ENCODE results near the gene TUG1. TPM values are rescaled to one million over a fixed set of nuclear protein-coding genes. Genes with fewer than 3 reads are reported as not detected.

Gene TUG1
- total and polyA plus RNA-seq, 4 donors: 11.3 to 32.9 (median 18.2) TPM

DNA sequence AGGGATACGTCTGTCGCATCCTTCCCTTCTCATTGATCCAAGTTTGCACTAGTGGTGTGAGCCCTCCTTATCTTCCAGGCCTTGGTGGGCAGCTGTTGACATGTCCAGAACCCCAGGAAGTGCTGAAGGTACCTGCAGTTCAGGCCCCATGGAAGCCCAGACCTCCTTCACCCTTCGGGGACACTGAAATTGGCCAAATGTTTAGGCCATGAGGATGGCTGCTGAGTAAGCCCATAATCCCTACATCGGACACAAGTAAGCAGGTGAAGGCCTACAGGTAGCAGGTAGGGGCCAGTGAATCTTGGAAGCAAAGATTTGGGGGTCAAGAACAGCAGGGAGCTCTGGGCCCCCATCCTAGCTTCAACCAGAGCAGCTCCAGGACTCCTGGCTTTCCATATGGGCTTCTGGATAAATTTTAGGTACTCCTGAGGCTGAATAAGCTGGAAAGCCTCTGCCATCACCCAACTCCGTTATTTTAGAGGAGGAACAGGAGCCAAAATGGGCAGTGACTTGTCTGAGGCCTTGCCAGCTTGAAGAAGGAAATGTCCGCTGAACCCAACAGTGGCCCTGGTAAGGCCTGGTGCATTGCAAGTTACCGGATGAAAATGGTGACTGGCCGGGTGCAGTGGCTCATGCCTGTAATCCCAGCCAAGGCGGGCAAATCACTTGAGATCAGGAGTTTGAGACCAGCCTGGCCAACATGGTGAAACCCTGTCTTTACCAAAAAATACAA is 45.7 kb upstream of the TUG1 start:
- Histone ChIP-seq H3K4me3 (ENCODE audit: low read depth in 1 of 3, low read length in 3 of 3) (no peak overlapping the region), H3K27ac (ENCODE audit: low read depth in 1 of 2, low read length in 2 of 2) (no peak overlapping the region), H3K9me3 (ENCODE audit: control insufficient read depth in 4 of 4, low read length in 3 of 4) (no peaks in the 10 kb centered on the region), H3K4me1 (ENCODE audit: control insufficient read depth in 4 of 4, insufficient read depth in 4 of 4, low read length in 3 of 4) (peaks cover 1 to 6% (median 5%) of the 10 kb centered on the region in 4 donors), H3K27me3 (ENCODE audit: control insufficient read depth in 4 of 4, insufficient read depth in 4 of 4, low read length in 3 of 4) (no peaks in the 10 kb centered on the region), H3K36me3 (ENCODE audit: control insufficient read depth in 4 of 4, insufficient read depth in 3 of 4, low read depth in 1 of 4, low read length in 3 of 4) (peaks cover 4 to 34% (median 19%) of the 10 kb centered on the region in 4 donors), H3K9ac (ENCODE audit: low read depth in 1 of 2, low read length in 2 of 2) (no peak overlapping the region)
- TF ChIP-seq, protein P1, sequence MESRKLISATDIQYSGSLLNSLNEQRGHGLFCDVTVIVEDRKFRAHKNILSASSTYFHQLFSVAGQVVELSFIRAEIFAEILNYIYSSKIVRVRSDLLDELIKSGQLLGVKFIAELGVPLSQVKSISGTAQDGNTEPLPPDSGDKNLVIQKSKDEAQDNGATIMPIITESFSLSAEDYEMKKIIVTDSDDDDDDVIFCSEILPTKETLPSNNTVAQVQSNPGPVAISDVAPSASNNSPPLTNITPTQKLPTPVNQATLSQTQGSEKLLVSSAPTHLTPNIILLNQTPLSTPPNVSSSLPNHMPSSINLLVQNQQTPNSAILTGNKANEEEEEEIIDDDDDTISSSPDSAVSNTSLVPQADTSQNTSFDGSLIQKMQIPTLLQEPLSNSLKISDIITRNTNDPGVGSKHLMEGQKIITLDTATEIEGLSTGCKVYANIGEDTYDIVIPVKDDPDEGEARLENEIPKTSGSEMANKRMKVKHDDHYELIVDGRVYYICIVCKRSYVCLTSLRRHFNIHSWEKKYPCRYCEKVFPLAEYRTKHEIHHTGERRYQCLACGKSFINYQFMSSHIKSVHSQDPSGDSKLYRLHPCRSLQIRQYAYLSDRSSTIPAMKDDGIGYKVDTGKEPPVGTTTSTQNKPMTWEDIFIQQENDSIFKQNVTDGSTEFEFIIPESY (IDR thresholded peaks at IDR 0.05): no peak
- no peak for TF ChIP-seq NR2F2 (IDR thresholded peaks at IDR 0.05)
- no peak for TF ChIP-seq FOXA1 (IDR thresholded peaks at IDR 0.05)
- TF ChIP-seq RXRA (IDR thresholded peaks at IDR 0.05): no peak
- peak; percentile 29 for DNase-seq (ENCODE audit: low spot score)
- WGBS: 90% methylated on average over 9 of the region's 9 CpGs

- Histone ChIP-seq H3K4me3 (ENCODE audit: low read depth in 1 of 3, low read length in 3 of 3) (no peak overlapping the region), H3K9ac (ENCODE audit: low read depth in 1 of 2, low read length in 2 of 2) (no peak overlapping the region), H3K27me3 (ENCODE audit: control insufficient read depth in 4 of 4, insufficient read depth in 4 of 4, low read length in 3 of 4) (no peaks in the 10 kb centered on the region), H3K27ac (ENCODE audit: low read depth in 1 of 2, low read length in 2 of 2) (no peak overlapping the region), H3K36me3 (ENCODE audit: control insufficient read depth in 4 of 4, insufficient read depth in 3 of 4, low read depth in 1 of 4, low read length in 3 of 4) (peaks cover 4 to 53% (median 25%) of the 10 kb centered on the region in 4 donors), H3K9me3 (ENCODE audit: control insufficient read depth in 4 of 4, low read length in 3 of 4) (no peaks in the 10 kb centered on the region), H3K4me1 (ENCODE audit: control insufficient read depth in 4 of 4, insufficient read depth in 4 of 4, low read length in 3 of 4) (peaks cover 1 to 6% (median 4%) of the 10 kb centered on the region in 4 donors)
- WGBS: 94% methylated on average over 5 of the region's 5 CpGs
- TF ChIP-seq EGR1 (IDR thresholded peaks at IDR 0.05; ENCODE audit: low read depth in 2 of 2) (no peak), RXRA (IDR thresholded peaks at IDR 0.05) (no peak), FOXA1 (IDR thresholded peaks at IDR 0.05) (no peak), YY1 (IDR thresholded peaks at IDR 0.05) (no peak), CTCF (IDR thresholded peaks at IDR 0.05; ENCODE audit: low read depth, low read length, missing input control) (no peak), RAD21 (IDR thresholded peaks at IDR 0.05) (no peak), NR2F2 (IDR thresholded peaks at IDR 0.05) (no peak), HNF4A (conservative IDR thresholded peaks at IDR 0.05) (no peak), SP1 (IDR thresholded peaks at IDR 0.05) (no peak), REST (IDR thresholded peaks at IDR 0.05) (no peak), TAF1 (conservative IDR thresholded peaks at IDR 0.05) (no peak)
- DNase-seq (ENCODE audit: low spot score): no peak
Measured at GRCh38 chr22:30925667-30926066, 43.4 kb upstream of the TUG1 start.
